Measurements from ENCODE around the gene IFIH1. TPM values are rescaled to one million over a fixed set of nuclear protein-coding genes. Genes with fewer than 3 reads are reported as not detected.
A peak's percentile ranks its signal among the peaks of the same experiment; 100 is the strongest.

IFIH1 gene
- total and polyA plus RNA-seq, 2 experiments from 2014 or later, result 1.2 to 2.5 TPM

GRCh38 chr2:162297925-162298552, 20.4 kb downstream of the IFIH1 start:
- Histone ChIP-seq H3K79me2 (replicated peaks; ENCODE audit: insufficient read depth) (no peaks in the 10 kb centered on the region), H3K9me2 (ENCODE audit: insufficient read depth) (no peaks in the 10 kb centered on the region), H3K36me3 (ENCODE audit: insufficient read depth) (no peaks in the 10 kb centered on the region), H3K27ac (ENCODE audit: low read depth) (no peak overlapping the region), H4K20me1 (replicated peaks; ENCODE audit: insufficient read depth) (no peaks in the 10 kb centered on the region), H3K4me3 (no peak overlapping the region), H3K4me2 (no peak overlapping the region), H3F3A (replicated peaks; ENCODE audit: low read depth) (no peaks in the 10 kb centered on the region), H3K27me3 (ENCODE audit: insufficient read depth) (no peaks in the 10 kb centered on the region), H3K4me1 (ENCODE audit: insufficient read depth) (no peaks in the 10 kb centered on the region), H2AFZ (no peak overlapping the region)
- H3K36me3 Mint-ChIP-seq (ENCODE audit: low read depth), result no peaks in the 10 kb centered on the region
- H3K4me1 Mint-ChIP-seq, result peaks cover 5% of the 10 kb centered on the region; the same call in 2 of the 3 replicates
- no peak overlapping the region for H3K4me3 Mint-ChIP-seq
- TF ChIP-seq CREB1 (CRISPR knock-in tag; IDR thresholded peaks at IDR 0.05; ENCODE audit: low read depth) (no peak), CTCF (conservative IDR thresholded peaks at IDR 0.05; ENCODE audit: low read depth in 2 of 2) (peak; percentile 75 to 85)
- DNase-seq (ENCODE audit: low spot score), result peak; percentile 88
- H3K9me3 Mint-ChIP-seq, result no peaks in the 10 kb centered on the region
- H3K27me3 Mint-ChIP-seq (ENCODE audit: insufficient read depth, low read depth, poor library complexity), result no peaks in the 10 kb centered on the region
- no peak overlapping the region for H3K27ac Mint-ChIP-seq
- ATAC-seq, result peak; percentile 52

GRCh38 chr2:162295009-162295408, 23.5 kb downstream of the IFIH1 start:
- Histone ChIP-seq H3K27me3 (ENCODE audit: insufficient read depth) (no peaks in the 10 kb centered on the region), H3K9me2 (ENCODE audit: insufficient read depth) (no peaks in the 10 kb centered on the region), H3K36me3 (ENCODE audit: insufficient read depth) (no peaks in the 10 kb centered on the region), H3K4me3 (no peak overlapping the region), H3F3A (replicated peaks; ENCODE audit: low read depth) (no peaks in the 10 kb centered on the region), H2AFZ (no peak overlapping the region), H3K27ac (ENCODE audit: low read depth) (no peak overlapping the region), H4K20me1 (replicated peaks; ENCODE audit: insufficient read depth) (no peaks in the 10 kb centered on the region), H3K4me2 (no peak overlapping the region), H3K79me2 (replicated peaks; ENCODE audit: insufficient read depth) (no peaks in the 10 kb centered on the region), H3K4me1 (ENCODE audit: insufficient read depth) (no peaks in the 10 kb centered on the region)
- TF ChIP-seq CREB1 (CRISPR knock-in tag; IDR thresholded peaks at IDR 0.05; ENCODE audit: low read depth), result no peak
- no peak for TF ChIP-seq JUNB (IDR thresholded peaks at IDR 0.05; ENCODE audit: unreplicated experiment)
- no peak for TF ChIP-seq CTCF (conservative IDR thresholded peaks at IDR 0.05; ENCODE audit: low read depth in 2 of 2)
- Mint-ChIP-seq H3K27ac (no peak overlapping the region), H3K4me3 (no peak overlapping the region), H3K9me3 (no peaks in the 10 kb centered on the region), H3K4me1 (peaks cover 5% of the 10 kb centered on the region; the same call in 2 of the 3 replicates), H3K27me3 (ENCODE audit: insufficient read depth, low read depth, poor library complexity) (no peaks in the 10 kb centered on the region), H3K36me3 (ENCODE audit: low read depth) (no peaks in the 10 kb centered on the region)
- DNase-seq (ENCODE audit: low spot score) (no peak), ATAC-seq (no peak)

GRCh38 chr2:162293122-162293786, 25.2 kb downstream of the IFIH1 start:
- no peaks in the 10 kb centered on the region for H4K20me1 ChIP-seq (replicated peaks; ENCODE audit: insufficient read depth)
- H3K79me2 ChIP-seq (replicated peaks; ENCODE audit: insufficient read depth), result no peaks in the 10 kb centered on the region
- H3K9me2 ChIP-seq (ENCODE audit: insufficient read depth), result no peaks in the 10 kb centered on the region
- H3K36me3 ChIP-seq (ENCODE audit: insufficient read depth), result no peaks in the 10 kb centered on the region
- no peaks in the 10 kb centered on the region for H3K4me1 ChIP-seq (ENCODE audit: insufficient read depth)
- Mint-ChIP-seq H3K27ac (no peak overlapping the region), H3K4me1 (peaks cover 3% of the 10 kb centered on the region; the same call in 2 of the 3 replicates), H3K36me3 (ENCODE audit: low read depth) (no peaks in the 10 kb centered on the region), H3K9me3 (no peaks in the 10 kb centered on the region), H3K4me3 (no peak overlapping the region), H3K27me3 (ENCODE audit: insufficient read depth, low read depth, poor library complexity) (no peaks in the 10 kb centered on the region)
- no peak overlapping the region for H3K4me2 ChIP-seq
- no peak overlapping the region for H3K27ac ChIP-seq (ENCODE audit: low read depth)
- no peak for ATAC-seq
- no peaks in the 10 kb centered on the region for H3F3A ChIP-seq (replicated peaks; ENCODE audit: low read depth)
- no peak overlapping the region for H2AFZ ChIP-seq
- H3K27me3 ChIP-seq (ENCODE audit: insufficient read depth), result no peaks in the 10 kb centered on the region
- no peak for DNase-seq (ENCODE audit: low spot score)
- no peak overlapping the region for H3K4me3 ChIP-seq
- TF ChIP-seq ZNF114 (CRISPR knock-in tag; IDR thresholded peaks at IDR 0.05) (no peak), ZNF331 (CRISPR knock-in tag; IDR thresholded peaks at IDR 0.05; ENCODE audit: low read depth) (no peak)

Data from GM23338 (cell line).